DND-41 (cell line): ENCODE results near the gene TSPAN6.

Experiments
- ATAC-seq: fragments of 200-7000 bp; cut with Tn5 transposase; 3 replicates; pipeline ENCODE4 v1.9.1; 2021; ENCODE audit warnings: low read depth; ENCODE audit not compliant: insufficient read depth
- DNase-seq: peaks from one replicate; pipeline ENCODE4 v3.0.0-alpha.2; 2020
- H2AFZ ChIP-seq: 2 replicates; pipeline ENCODE4 v1.6.0; 2012; ENCODE audit warnings: low read depth, low read length
- H3K27ac ChIP-seq: 2 replicates; pipeline ENCODE4 v1.5.1; 2012; ENCODE audit warnings: low read length, inconsistent platforms
- H3K27me3 ChIP-seq: fragments of 200-600 bp; sonication (generic); 2 replicates; pipeline ENCODE4 v1.6.0; 2012; ENCODE audit warnings: low read length, mild to moderate bottlenecking, inconsistent platforms; ENCODE audit not compliant: insufficient read depth, poor library complexity
- H3K36me3 ChIP-seq: 2 replicates; pipeline ENCODE4 v1.5.1; 2012; ENCODE audit warnings: low read length, inconsistent platforms; ENCODE audit not compliant: insufficient read depth
- H3K4me1 ChIP-seq: 2 replicates; pipeline ENCODE4 v1.5.1; 2012; ENCODE audit warnings: mild to moderate bottlenecking, low read length; ENCODE audit not compliant: insufficient read depth
- H3K4me2 ChIP-seq: 2 replicates; pipeline ENCODE4 v1.6.0; 2012; ENCODE audit warnings: mild to moderate bottlenecking, moderate library complexity, low read length, inconsistent platforms; ENCODE audit not compliant: insufficient read depth
- H3K4me3 ChIP-seq, 2 experiments: fragments of 200-600 bp in 1 of 2; shearing (Covaris generic) in 1 of 2; 2 replicates each; pipeline ENCODE4 v1.5.1; 2012 to 2016; ENCODE audit warnings: inconsistent platforms in 2 of 2, low read length in 2 of 2, mild to moderate bottlenecking in 2 of 2, low read depth in 1 of 2, moderate library complexity in 1 of 2
- H3K79me2 ChIP-seq: 2 replicates; pipeline ENCODE4 v1.6.0; 2012; ENCODE audit warnings: low read length, inconsistent platforms; ENCODE audit not compliant: insufficient read depth
- H3K9ac ChIP-seq: 2 replicates; pipeline ENCODE4 v1.6.0; 2012; ENCODE audit warnings: low read depth, mild to moderate bottlenecking, inconsistent platforms, low read length, moderate library complexity
- H3K9me3 ChIP-seq: 2 replicates; pipeline ENCODE4 v1.5.1; 2012; ENCODE audit warnings: low read length, moderate library complexity, mild to moderate bottlenecking, inconsistent platforms; ENCODE audit not compliant: insufficient read depth, severe bottlenecking
- H4K20me1 ChIP-seq: 2 replicates; pipeline ENCODE4 v1.6.0; 2012; ENCODE audit warnings: low read length; ENCODE audit not compliant: insufficient read depth
- EZH2 ChIP-seq: IDR thresholded peaks from 3 replicates; pipeline ENCODE4 v1.6.1; 2012; ENCODE audit warnings: borderline replicate concordance, low read depth, mild to moderate bottlenecking, moderate library complexity, low read length, inconsistent platforms; ENCODE audit not compliant: severe bottlenecking
- TF ChIP-seq, protein P1 (sequence below): IDR thresholded peaks from 2 replicates; pipeline ENCODE4 v1.5.1; 2012; ENCODE audit warnings: borderline replicate concordance, low read length, moderate library complexity, mild to moderate bottlenecking; ENCODE audit not compliant: poor library complexity, severe bottlenecking; ENCODE audit errors: extremely low read depth

TSPAN6 gene

DNA sequence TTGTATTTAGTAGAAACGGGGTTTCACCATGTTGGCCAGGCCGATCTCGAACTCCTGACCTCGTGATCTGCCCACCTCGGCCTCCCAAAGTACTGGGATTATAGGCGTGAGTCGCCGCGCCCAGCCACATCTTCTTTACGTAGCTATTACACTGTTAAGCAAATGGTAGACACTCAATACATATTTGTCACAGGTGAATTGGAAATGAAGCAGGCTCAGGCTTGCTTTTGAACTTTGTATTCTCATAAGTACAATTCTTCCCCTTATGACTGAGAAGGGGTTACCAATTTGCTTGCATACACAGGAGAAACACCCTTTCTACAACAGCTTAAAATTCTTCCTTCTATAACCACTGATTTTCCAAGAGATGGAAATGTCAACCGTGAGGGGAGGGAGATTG is 6.6 kb upstream of the TSPAN6 start:
- ATAC-seq, result no peak
- Histone ChIP-seq H3K79me2 (no peaks in the 10 kb centered on the region), H3K4me2 (no peak overlapping the region), H3K4me3 (no peak overlapping the region), H3K4me1 (no peaks in the 10 kb centered on the region), H3K27ac (no peak overlapping the region), H3K9me3 (no peaks in the 10 kb centered on the region), H2AFZ (no peak overlapping the region), H3K36me3 (no peaks in the 10 kb centered on the region), H3K27me3 (no peaks in the 10 kb centered on the region), H4K20me1 (no peaks in the 10 kb centered on the region), H3K9ac (no peak overlapping the region)
- no peak for DNase-seq
- no peak for TF ChIP-seq EZH2
- TF ChIP-seq, protein P1, sequence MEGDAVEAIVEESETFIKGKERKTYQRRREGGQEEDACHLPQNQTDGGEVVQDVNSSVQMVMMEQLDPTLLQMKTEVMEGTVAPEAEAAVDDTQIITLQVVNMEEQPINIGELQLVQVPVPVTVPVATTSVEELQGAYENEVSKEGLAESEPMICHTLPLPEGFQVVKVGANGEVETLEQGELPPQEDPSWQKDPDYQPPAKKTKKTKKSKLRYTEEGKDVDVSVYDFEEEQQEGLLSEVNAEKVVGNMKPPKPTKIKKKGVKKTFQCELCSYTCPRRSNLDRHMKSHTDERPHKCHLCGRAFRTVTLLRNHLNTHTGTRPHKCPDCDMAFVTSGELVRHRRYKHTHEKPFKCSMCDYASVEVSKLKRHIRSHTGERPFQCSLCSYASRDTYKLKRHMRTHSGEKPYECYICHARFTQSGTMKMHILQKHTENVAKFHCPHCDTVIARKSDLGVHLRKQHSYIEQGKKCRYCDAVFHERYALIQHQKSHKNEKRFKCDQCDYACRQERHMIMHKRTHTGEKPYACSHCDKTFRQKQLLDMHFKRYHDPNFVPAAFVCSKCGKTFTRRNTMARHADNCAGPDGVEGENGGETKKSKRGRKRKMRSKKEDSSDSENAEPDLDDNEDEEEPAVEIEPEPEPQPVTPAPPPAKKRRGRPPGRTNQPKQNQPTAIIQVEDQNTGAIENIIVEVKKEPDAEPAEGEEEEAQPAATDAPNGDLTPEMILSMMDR, result no peak

DNA sequence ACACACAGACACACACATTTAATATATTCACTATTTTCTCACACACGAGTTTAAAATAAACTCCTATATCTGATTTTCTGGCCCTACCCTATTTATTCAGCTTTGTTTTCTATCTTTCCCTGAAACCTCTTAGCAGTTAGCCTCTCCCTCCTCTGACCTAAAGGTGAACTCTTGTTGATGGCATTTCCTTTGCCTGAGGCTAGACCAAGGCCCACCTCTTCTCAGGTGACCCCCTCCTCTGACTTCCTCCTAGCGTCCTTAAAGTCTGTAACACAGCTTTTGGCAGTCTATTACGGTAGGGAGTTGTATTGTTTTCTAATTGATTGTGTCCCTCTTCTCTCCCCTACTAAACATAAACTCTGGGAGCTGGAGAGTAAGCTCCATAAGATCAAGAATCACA is 5.7 kb upstream of the TSPAN6 start:
- no peak overlapping the region for H3K4me3 ChIP-seq
- H2AFZ ChIP-seq, result no peak overlapping the region
- DNase-seq (no peak), ATAC-seq (no peak)
- H3K4me1 ChIP-seq, result no peaks in the 10 kb centered on the region
- no peak overlapping the region for H3K27ac ChIP-seq
- H4K20me1 ChIP-seq, result no peaks in the 10 kb centered on the region
- H3K36me3 ChIP-seq, result no peaks in the 10 kb centered on the region
- H3K27me3 ChIP-seq, result no peaks in the 10 kb centered on the region
- H3K4me2 ChIP-seq, result no peak overlapping the region
- H3K9ac ChIP-seq, result no peak overlapping the region
- TF ChIP-seq EZH2, result no peak
- TF ChIP-seq, protein P1, result no peak
- H3K9me3 ChIP-seq, result no peaks in the 10 kb centered on the region
- no peaks in the 10 kb centered on the region for H3K79me2 ChIP-seq

DNA sequence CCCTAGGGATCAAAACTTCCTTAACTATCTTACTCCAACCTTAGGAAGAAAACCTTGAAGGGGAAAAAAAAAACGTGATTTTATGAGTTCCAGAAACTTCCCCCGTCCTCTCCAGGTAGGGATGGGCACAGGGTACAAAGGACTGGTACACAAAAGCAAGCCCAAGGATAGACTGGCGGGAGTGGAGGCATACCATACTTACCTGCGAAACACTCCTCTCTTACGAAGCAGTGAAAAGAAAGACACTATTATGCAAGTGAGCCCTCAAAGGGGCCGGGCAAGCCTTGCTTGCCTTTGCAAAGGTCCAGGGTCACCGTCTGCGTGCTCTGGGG is 651 bp downstream of the TSPAN6 start:
- no peaks in the 10 kb centered on the region for H3K27me3 ChIP-seq
- no peak overlapping the region for H3K9ac ChIP-seq
- no peaks in the 10 kb centered on the region for H3K4me1 ChIP-seq
- no peak overlapping the region for H2AFZ ChIP-seq
- H3K79me2 ChIP-seq, result no peaks in the 10 kb centered on the region
- no peaks in the 10 kb centered on the region for H3K9me3 ChIP-seq
- no peaks in the 10 kb centered on the region for H3K36me3 ChIP-seq
- H4K20me1 ChIP-seq, result no peaks in the 10 kb centered on the region
- H3K4me2 ChIP-seq, result no peak overlapping the region
- H3K27ac ChIP-seq, result no peak overlapping the region
- TF ChIP-seq EZH2, result no peak
- TF ChIP-seq, protein P1, result no peak
- H3K4me3 ChIP-seq, result no peak overlapping the region
- ATAC-seq, result no peak
- no peak for DNase-seq

DNA sequence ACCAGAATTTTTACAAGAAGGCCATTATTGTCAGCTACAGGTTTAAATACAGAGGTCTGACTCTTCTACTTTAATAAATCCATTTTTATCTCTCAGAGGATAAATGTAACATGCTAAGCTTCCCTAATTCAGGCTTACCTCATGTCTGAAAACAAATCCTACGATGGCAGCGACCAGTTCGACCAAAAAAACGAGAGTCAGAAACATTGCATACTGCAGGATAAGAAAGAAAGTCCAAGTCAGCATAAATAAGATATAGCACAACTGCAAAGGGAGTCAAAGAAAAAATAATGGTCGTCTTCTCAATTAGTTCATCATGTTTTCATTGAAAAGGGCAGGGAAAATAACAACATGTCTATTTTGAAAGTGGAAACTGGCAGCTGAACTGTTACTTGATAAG is 1.6 kb downstream of the TSPAN6 start:
- H3K4me3 ChIP-seq, result no peak overlapping the region
- DNase-seq, result no peak
- ATAC-seq, result no peak
- H4K20me1 ChIP-seq, result no peaks in the 10 kb centered on the region
- H3K27ac ChIP-seq, result no peak overlapping the region
- H3K4me1 ChIP-seq, result no peaks in the 10 kb centered on the region
- no peaks in the 10 kb centered on the region for H3K9me3 ChIP-seq
- H3K4me2 ChIP-seq, result no peak overlapping the region
- H2AFZ ChIP-seq, result no peak overlapping the region
- H3K27me3 ChIP-seq, result no peaks in the 10 kb centered on the region
- H3K79me2 ChIP-seq, result no peaks in the 10 kb centered on the region
- H3K9ac ChIP-seq, result no peak overlapping the region
- TF ChIP-seq, protein P1, result no peak
- TF ChIP-seq EZH2, result no peak
- no peaks in the 10 kb centered on the region for H3K36me3 ChIP-seq
